Measurements from ENCODE around the gene HS3ST3A1.

HS3ST3A1 gene

DNA sequence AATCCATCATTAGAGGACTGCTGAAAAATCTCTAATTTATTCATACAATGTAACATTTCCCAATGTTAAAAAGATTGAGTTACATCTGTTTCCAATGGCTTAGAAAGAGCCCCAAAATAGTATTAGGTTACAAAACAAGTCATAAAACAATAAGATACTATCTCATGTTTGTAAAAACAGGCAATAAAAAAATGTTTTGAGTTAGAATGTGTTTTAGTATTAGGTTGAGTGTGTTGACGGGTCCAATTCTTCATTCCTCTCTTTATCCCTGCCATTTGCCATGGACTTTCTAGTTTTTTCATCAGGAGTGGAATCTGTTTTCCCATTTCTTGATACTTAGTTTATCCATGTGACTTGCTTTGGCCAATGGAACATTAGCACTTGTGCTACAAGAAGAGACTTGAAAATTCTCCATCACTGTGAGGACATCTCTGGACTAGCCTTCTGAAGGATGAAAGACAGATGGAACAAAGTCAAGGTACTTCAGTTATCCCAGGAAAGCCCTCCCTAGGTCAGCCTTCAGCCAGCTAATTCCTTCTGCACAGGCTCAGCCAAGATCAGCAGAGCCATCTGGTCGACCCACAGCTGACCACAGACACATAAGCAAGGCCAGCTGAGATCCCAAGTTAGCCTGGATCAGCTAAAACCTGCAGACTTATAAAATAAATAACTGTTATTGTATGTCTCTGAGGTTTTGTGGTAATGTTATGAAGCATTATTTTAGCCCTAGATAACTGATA, 83.3 kb downstream of the HS3ST3A1 start:
- DNase-seq (ENCODE audit: low read depth), result no peak

DNA sequence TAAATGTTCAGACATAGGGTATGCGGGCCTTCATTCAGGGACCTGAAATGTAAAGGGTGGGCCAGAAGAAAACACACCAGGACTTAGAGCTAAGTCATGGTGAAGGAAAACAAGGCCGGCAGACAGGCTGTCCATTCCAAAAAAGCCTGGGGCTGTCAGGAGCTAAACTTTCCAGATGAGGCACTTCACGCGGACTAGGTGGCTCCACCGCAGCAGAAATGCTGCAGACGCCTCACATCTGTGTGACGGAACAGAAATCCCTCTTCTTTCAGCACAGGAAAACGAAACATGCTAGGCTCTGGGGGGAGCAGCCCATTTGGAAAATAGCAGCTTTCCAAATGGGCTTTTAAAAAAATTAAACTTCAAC, 88.7 kb downstream of the HS3ST3A1 start:
- TF ChIP-seq, protein P1, sequence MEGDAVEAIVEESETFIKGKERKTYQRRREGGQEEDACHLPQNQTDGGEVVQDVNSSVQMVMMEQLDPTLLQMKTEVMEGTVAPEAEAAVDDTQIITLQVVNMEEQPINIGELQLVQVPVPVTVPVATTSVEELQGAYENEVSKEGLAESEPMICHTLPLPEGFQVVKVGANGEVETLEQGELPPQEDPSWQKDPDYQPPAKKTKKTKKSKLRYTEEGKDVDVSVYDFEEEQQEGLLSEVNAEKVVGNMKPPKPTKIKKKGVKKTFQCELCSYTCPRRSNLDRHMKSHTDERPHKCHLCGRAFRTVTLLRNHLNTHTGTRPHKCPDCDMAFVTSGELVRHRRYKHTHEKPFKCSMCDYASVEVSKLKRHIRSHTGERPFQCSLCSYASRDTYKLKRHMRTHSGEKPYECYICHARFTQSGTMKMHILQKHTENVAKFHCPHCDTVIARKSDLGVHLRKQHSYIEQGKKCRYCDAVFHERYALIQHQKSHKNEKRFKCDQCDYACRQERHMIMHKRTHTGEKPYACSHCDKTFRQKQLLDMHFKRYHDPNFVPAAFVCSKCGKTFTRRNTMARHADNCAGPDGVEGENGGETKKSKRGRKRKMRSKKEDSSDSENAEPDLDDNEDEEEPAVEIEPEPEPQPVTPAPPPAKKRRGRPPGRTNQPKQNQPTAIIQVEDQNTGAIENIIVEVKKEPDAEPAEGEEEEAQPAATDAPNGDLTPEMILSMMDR (IDR thresholded peaks at IDR 0.05; ENCODE audit: insufficient read depth, low read depth, low read length, missing control alignments), result no peak
- no peak for DNase-seq (ENCODE audit: low read depth)
- no peak overlapping the region for H3K4me3 ChIP-seq (ENCODE audit: low read length)

More for the DNA sequence above, 83.3 kb downstream of the HS3ST3A1 start:
- TF ChIP-seq, protein P1 (IDR thresholded peaks at IDR 0.05; ENCODE audit: insufficient read depth, low read depth, low read length, missing control alignments), result no peak
- H3K4me3 ChIP-seq (ENCODE audit: low read length), result no peak overlapping the region

DNA sequence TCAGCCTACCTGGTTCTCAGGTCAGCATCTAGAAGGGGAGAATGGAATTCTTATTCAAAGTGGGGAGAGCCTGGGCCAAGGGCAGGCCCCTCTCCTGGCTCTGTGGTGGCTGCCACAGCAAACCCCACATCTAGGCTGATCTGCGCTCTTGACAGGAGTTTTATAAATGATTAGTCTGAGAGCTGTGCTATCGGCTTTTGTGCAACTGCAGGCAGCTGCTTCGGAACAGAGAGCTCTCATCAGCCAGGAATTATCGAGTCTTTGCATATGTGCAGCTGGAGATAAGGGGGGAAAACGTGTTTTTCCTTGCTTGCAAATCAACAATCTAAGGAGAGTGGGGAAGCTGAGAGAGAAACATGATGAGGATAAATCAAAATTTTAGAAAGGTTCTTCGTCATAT, 91.7 kb downstream of the HS3ST3A1 start:
- H3K4me3 ChIP-seq (ENCODE audit: low read length), result no peak overlapping the region
- TF ChIP-seq, protein P1 (IDR thresholded peaks at IDR 0.05; ENCODE audit: insufficient read depth, low read depth, low read length, missing control alignments), result no peak

DNA sequence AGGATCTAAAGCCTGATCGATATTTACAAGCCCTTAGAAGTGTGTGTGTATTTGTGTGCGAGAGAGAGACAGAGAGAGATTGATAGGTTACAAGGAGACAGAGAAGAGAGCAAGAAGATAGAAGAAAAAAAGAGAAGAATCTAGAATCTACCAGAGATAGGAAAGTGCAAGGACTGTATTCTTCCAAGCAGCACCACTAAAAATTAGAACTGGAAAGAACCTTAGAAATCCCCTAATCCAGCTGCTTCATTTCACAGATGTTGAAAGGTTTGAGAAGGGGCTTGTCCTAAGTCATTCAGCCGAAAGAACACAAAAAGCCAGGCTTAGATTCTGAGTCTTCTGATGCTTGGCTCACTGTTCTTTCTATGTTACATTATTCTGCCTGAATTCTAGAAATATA, 92.2 kb downstream of the HS3ST3A1 start:
- H3K4me3 ChIP-seq (ENCODE audit: low read length), result no peak overlapping the region
- TF ChIP-seq, protein P1 (IDR thresholded peaks at IDR 0.05; ENCODE audit: insufficient read depth, low read depth, low read length, missing control alignments), result no peak
- DNase-seq (ENCODE audit: low read depth), result no peak

More for the DNA sequence above, 91.7 kb downstream of the HS3ST3A1 start:
- no peak for DNase-seq (ENCODE audit: low read depth)

DNA sequence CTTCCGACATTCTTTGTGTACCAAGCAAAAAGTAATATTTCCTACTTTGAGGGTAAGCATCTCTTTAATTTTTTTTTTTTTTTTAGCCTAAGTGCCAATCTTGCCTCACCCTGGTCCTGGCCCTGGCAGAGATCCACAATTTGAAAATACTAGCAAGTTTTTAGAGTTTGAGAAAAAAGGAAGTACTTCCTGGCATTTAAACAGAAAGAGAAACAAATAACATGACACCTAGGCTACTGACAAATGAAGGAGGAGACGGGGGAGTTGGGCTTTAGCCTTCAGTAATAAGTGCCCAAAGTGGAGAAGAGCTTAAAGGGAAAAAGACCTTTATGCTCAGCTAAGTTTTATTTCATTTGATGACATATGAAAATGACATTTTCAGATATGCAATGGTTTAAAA, 92.8 kb downstream of the HS3ST3A1 start:
- no peak overlapping the region for H3K4me3 ChIP-seq (ENCODE audit: low read length)
- TF ChIP-seq, protein P1 (IDR thresholded peaks at IDR 0.05; ENCODE audit: insufficient read depth, low read depth, low read length, missing control alignments), result no peak
- no peak for DNase-seq (ENCODE audit: low read depth)

DNA sequence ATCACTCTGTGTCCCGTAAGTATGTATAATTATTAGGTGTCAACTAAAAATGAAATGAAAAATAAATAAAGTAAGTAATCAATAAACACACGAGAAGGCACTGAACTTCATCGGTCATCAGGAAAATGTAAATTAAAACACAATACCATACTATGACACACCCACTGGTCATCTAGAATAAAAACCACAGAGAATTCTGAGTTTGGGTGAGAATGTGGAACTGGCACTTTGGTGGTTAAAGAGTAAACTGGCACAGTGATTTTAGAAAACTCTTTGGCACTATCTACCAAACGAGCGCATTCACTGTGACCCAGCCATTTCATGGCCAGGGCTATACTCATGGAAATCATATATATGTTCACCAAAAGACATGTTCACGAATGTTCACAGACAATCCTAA, 98.2 kb downstream of the HS3ST3A1 start:
- DNase-seq (ENCODE audit: low read depth), result no peak
- H3K4me3 ChIP-seq (ENCODE audit: low read length), result no peak overlapping the region
- TF ChIP-seq, protein P1 (IDR thresholded peaks at IDR 0.05; ENCODE audit: insufficient read depth, low read depth, low read length, missing control alignments), result no peak

DNA sequence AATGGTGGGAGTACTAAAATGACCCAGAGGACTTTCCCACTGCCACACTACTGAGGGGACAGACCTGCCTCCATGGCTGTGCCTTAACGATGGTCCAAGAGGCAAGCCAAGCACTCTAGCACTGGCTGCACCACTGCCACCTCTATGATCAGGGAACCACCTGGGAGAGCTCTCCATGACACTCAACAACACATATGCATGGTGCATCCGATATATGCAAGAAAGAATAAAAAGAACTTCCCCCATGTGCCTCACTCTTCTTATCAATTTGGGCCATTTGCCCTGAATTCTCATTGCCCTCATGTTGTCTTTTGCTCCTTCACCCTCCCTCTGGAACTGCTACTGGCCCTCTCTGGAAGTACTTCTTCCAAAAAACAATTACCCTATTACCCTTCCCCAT, 99.5 kb downstream of the HS3ST3A1 start:
- DNase-seq (ENCODE audit: low read depth), result no peak
- TF ChIP-seq, protein P1 (IDR thresholded peaks at IDR 0.05; ENCODE audit: insufficient read depth, low read depth, low read length, missing control alignments), result no peak

More for the DNA sequence above, 99.5 kb downstream of the HS3ST3A1 start:
- no peak overlapping the region for H3K4me3 ChIP-seq (ENCODE audit: low read length)

Data from epithelial cell of esophagus (primary cell).